ENCODE measurements around the gene FCGR1A.
"Not testable (repeated sequence)": the region's sequence is repeated elsewhere in the genome, so short reads cannot be mapped to it uniquely, and the experiment has no call there.

FCGR1A gene

DNA sequence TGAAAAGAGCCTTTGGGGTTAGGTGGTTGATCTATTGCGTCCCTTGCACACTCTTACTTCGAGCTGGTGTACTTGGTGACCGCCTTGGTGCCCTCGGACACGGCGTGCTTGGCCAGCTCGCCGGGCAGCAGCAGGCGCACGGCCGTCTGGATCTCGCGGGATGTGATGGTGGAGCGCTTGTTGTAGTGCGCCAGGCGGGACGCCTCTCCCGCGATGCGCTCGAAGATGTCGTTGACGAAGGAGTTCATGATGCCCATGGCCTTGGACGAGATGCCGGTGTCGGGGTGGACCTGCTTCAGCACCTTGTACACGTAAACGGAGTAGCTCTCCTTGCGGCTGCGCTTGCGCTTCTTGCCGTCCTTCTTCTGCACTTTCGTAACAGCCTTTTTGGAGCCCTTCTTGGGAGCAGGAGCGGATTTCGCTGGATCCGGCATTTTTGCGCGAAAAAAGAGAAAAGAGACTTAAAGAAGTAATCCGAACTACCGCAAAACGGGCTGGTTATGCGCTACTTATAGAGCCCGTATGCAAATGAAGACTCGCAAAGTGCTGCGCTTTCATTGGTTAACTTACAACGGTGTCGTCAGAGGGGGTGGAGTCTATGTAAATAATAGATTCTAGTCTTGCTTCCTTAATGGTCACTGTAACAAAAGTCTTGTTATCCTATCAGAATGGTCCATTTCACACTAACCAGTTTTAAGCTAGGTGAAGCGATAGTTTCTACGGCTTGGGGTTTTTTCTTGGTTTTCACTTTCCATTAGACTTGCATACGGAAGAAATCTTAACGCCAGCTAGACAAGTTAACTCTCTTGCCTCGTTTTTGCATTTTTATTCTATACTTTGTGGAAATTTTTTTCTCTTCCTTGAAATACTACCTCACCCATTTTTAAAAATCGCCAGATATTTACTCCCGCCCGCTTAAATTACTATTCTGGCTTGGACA, 29.7 kb downstream of the FCGR1A start:
- DNase-seq (ENCODE audit: extremely low spot score) = peak; percentile 53
- CTCF ChIA-PET = not testable (repeated sequence)
- POLR2A ChIA-PET = interaction anchor here (1.1 kb wide), 1 partner anchor 75 kb away, joined by 4 read pairs; a partner anchor contains a TSS

DNA sequence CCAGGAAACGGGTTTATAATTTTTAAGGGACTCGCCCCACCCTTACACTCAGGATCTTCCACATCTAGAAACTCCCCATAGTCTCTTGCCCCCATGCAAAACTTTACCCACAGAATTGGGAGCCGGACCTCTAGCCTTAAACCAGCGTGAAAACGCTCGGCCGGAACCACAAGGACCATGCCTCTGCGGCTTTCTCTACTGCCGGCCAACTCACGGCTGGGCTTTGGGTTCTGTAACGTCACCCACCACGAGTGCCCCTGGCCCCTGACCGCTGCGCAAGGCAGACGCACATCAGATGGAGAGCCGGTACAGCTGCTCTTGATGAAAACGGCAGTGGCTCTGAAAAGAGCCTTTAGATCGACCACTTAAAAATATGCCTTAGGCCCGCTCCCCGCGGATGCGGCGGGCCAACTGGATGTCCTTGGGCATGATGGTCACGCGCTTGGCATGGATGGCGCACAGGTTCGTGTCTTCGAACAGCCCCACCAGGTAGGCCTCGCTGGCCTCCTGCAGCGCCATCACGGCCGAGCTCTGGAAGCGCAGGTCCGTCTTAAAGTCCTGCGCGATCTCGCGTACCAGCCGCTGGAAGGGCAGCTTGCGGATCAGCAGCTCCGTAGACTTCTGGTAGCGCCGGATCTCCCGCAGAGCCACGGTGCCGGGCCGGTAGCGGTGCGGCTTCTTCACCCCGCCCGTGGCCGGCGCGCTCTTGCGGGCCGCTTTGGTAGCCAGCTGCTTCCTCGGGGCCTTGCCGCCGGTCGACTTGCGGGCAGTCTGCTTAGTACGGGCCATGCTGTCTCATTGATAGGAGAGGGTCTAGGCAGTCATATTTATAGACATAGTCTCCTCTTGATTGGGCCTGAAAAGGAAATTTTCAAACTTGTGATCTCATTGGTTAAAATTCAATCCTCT, 30.7 kb downstream of the FCGR1A start:
- DNase-seq (ENCODE audit: extremely low spot score); CTCF ChIA-PET: not testable (repeated sequence)
- POLR2A ChIA-PET = interaction anchor here (1.1 kb wide), 1 partner anchor 74 kb away, joined by 4 read pairs; a partner anchor contains a TSS

DNA sequence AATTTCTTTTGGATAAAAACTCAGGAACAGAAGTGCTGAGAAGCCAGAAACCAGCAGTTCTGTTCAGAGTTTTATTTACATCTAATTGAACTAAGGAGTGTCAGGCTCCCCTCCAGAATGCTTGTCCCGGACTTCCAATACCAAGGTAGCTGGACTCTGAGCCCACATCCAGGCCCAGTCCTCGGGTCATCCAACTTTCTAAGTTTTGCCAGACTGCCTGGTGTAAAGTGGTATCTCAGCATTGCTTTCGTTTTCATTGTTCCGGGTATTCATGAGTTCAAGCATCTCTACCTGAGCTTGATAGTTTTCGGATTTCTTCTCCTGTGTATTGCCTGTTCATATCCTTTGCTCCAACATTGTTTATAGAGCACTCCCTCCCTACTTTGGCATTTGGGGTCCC, 37.9 kb downstream of the FCGR1A start:
- CTCF ChIA-PET = not testable (repeated sequence)

DNA sequence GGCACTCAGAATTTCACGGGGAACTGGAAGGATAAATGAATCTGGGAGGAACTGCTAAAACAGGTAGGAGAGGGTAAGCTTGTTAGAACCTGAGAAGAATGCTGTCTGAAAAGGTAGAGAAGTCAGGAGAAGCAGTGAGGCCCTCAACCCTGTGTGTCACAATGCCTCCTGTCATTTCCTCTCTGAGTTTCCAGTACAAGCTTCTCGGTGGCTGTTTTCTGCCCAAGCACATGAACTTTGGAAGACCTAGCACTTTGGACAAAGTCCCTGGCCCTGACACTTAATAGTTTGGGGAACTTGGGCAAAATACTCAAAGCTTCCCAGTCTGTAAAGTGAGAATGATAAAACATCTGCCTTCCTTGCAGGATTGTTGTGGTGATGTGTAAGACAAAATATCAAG, 44.1 kb downstream of the FCGR1A start:
- CTCF ChIA-PET; DNase-seq (ENCODE audit: extremely low spot score); POLR2A ChIA-PET: not testable (repeated sequence)

More for the DNA sequence above, 37.9 kb downstream of the FCGR1A start:
- POLR2A ChIA-PET; DNase-seq (ENCODE audit: extremely low spot score): not testable (repeated sequence)

DNA sequence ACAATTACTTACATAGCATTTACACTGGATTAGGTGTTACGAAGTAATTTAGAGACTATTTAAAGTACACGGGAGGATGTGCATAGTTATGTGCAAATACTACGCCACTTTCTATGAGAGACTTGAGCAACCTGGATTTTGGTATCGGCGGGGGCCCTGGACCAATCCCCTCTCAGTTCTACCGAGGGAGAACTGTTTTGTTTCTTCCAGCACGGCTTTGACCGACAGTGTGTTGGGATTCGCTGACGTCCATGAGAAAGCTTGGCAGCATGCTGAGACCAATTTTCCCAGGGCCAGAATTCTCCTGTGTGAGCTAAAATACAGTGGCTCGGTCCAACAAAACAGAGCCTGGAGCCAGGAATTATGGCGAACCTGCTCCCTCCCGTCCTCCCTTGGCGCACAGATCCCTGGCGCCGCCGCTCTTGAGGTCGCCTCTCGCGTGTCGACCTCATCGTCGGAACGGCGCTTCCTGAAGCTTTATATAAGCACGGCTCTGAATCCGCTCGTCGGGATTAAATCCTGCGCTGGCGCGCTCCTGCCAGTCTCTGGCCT, 49.3 kb downstream of the FCGR1A start:
- DNase-seq (ENCODE audit: extremely low spot score); POLR2A ChIA-PET; CTCF ChIA-PET: not testable (repeated sequence)

DNA sequence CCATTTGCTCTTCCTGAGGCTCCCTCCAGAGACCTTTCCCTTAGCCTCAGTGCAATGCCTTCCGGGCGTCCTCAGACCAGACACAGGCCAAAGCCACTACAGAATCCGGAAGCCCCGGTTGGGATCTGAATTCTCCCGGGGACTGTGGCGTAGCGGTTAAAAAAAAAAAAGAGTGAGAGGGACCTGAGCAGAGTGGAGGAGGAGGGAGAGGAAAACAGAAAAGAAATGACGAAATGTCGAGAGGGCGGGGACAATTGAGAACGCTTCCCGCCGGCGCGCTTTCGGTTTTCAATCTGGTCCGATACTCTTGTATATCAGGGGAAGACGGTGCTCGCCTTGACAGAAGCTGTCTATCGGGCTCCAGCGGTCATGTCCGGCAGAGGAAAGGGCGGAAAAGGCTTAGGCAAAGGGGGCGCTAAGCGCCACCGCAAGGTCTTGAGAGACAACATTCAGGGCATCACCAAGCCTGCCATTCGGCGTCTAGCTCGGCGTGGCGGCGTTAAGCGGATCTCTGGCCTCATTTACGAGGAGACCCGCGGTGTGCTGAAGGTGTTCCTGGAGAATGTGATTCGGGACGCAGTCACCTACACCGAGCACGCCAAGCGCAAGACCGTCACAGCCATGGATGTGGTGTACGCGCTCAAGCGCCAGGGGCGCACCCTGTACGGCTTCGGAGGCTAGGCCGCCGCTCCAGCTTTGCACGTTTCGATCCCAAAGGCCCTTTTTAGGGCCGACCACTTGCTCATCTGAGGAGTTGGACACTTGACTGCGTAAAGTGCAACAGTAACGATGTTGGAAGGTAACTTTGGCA, 50.0 kb downstream of the FCGR1A start:
- DNase-seq (ENCODE audit: extremely low spot score); POLR2A ChIA-PET; CTCF ChIA-PET: not testable (repeated sequence)

DNA sequence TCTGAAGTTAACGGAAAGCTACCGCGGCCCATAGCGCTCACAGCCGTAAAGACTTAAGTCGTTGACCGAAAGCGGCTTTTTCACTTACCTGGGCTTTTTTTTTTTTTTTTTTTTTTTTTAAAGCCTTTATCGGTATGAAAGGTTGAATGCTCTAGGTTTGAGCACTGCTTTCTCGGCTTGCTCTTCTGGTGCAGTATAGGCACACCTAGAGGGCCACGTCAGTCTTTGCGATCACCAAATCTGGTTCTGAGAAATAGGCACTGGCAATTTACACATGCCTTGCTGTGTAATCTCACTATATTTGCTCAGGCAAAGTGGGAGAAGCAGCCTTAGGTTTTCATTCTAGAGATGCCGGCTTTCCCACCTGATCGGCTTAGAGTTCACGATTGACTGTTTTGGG, 50.6 kb downstream of the FCGR1A start:
- CTCF ChIA-PET; DNase-seq (ENCODE audit: extremely low spot score); POLR2A ChIA-PET: not testable (repeated sequence)

DNA sequence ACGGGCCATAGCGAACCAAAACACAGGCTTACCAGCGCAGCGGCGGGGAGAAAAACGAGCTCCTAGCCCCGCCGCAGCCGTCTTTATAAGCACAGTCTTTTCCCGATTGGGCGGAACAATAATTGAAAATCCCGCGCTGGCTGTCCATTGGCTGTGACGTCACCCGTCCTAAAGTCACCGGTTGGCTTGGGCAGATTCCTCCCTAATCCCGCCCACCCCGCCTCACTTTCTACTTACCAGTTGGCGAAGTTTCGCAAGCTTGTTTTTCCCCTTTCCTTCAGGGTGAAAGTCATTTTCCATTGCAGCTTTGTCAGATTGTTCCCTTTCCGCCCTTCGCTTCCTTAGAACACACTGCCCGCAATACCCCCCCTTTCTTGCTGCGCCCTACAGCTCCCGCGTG, 58.7 kb downstream of the FCGR1A start:
- CTCF ChIA-PET; DNase-seq (ENCODE audit: extremely low spot score); POLR2A ChIA-PET: not testable (repeated sequence)
